Kidney glomerular epithelial cell (primary cell): ENCODE measurements around the gene NEURL2.
"Not testable (repeated sequence)": the region's sequence is repeated elsewhere in the genome, so short reads cannot be mapped to it uniquely, and the experiment has no call there.

ENCODE experiments used
- DNase-seq: peaks from one replicate; lab custom pipeline; 2025; lab: John Stamatoyannopoulos, UW

NEURL2 gene

GRCh38 chr20:45920462-45921336 is 29.7 kb upstream of the NEURL2 start:
- DNase-seq, result no peak

DNA sequence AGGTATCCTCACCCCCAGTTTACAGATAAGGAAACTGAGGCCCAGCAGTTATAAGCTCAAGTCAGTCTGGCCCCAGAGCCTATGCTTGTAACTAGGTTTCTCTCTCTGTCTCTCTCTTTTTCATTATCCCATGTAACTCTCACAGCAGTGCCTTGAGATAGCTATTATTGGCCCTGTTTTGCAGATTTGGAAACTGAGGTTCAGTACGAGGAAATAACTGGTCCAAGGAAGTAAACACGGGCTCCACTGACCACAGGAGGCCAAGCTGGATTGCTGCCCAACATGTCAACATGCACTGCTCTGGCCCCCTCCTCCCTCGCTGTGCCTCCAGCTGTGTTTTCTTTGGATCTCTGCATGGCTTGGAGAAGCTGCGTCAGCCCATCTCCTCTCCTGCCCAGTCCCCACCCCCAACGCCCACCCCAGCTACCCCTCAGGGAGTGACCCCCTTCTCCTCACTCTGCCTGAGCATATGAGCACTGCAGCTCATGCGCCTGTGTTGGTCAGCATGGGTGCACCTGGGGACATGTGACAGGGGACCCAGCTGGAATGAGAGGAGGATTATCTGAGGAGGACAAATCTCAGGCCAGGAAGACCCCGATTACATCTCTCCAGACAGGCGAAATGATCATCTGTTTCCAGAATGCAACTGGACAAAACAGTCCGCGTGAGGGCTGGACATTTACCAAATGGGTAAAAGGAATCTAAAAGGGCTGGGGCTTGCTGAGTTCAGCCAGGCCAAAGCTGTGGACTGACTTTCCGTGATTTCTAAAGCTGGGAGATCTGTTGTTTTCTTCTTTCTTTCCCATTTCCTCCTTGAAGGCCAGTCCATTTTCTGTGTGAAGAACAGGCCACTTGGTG is 28.8 kb upstream of the NEURL2 start:
- DNase-seq, result no peak

GRCh38 chr20:45918779-45919537 is 27.9 kb upstream of the NEURL2 start:
- DNase-seq, result no peak

GRCh38 chr20:45918182-45918737 is 27.3 kb upstream of the NEURL2 start:
- no peak for DNase-seq

- DNase-seq, result no peak
These were observed 26.8 kb upstream of the NEURL2 start for GRCh38 chr20:45917790-45918141.

DNA sequence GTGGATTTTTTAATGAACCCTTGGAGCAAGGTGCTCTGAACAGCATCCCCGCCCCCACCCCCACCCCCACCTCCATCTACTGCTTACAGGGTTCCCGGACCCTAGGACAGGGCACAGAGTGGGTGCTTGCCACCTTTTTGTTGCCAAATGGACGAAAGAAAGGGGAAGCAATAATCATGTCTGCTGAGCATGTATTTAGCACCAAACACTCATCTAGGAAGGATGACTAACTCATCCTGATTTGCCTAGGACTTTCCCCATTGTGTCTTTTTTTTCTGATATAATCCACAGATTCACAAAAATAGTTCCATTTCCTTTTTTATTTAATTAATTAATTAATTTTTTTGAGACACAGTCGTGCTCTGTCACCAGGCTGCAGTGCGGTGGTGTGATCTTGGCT is 22.1 kb upstream of the NEURL2 start:
- no peak for DNase-seq

GRCh38 chr20:45912344-45912682 is 21.3 kb upstream of the NEURL2 start:
- DNase-seq, result no peak

GRCh38 chr20:45911486-45912343 is 20.7 kb upstream of the NEURL2 start, which contains the start of gene PLTP:
PLTP (minus strand) TSS chr20:45912155; CDS start chr20:45911452, 703 bp downstream.
- peak; percentile 12 for DNase-seq

GRCh38 chr20:45910670-45911485 is 19.9 kb upstream of the NEURL2 start:
- peak; percentile 97 for DNase-seq

DNA sequence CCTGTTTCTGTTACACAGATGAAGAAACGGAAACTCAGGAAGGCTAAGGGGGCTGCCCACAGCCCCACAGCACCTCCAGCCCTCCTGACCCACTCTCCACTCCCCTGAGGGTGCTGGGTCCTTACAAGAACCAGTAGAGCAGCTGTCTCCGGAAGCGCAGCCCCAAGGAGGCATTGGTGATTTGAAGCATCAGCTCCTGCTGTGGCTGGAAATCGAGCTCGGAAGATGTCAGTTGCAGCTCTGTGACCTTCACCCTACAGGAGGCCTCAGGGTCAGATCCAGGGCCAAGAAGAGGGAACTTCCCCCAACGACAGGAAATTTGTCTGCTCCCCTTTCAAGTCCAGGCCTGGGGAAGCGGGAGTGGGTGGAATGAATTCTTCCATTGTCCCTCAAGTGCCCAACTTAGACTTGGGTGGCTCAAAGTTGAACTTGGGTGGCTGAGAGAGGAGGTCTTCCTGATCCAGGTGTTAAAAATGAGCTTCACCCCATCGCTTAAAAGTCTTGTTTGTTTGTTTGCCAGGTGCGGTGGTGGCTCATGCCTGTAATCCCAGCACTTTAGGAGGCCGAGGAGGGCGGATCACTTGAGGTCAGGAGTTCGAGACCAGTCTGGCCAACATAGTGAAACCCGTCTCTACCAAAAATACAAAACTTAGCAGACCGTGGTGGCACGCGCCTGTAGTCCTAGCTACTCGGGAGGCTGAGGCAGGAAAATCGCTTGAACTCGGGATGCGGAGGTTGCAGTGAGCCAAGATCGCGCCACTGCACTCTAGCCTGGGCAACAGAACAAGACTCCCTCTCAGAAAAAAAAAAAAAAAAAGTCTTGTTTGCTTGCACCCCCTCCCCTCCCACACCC is 19.0 kb upstream of the NEURL2 start:
- DNase-seq, result no peak

DNA sequence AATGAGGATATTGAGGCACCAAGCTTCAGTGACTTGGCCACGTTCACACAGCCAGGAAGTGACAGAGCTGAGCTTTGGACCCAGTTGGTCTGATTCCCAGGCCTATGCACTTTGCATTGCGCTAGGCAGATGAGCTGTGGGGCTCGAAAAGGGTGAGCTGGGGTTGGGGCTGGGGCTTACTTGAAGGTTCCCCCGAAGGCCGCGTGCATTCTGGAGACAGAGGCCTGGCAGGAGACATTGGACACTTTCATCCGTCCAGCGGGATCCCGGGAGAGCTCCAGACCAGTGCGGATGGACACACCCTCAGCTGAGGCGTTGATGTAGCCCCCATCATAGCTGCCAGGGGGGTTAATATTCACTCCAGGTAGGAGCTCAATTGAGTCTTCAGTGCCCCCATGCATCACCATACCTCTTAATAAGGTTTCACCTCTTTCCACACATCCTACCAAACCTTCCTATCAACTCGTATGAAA is 18.4 kb upstream of the NEURL2 start:
- no peak for DNase-seq

DNA sequence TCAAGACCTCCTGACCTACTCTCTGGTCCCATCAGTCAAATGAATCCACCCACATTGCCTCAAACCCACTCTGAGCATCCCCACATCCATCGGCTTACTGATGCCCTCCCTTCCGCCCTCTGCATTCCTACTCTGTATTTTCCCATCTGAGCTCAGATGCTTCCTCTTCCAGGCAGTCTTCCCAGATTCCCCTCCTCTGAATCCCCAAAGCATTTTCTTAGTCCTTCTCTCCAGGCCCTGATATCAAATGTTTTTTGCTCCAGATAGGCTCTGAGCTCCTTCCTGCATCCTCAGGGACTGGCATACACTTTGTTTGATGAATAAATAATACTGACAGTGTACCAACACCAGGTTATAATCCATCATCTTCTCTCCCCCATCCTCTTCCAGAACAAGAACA is 17.1 kb upstream of the NEURL2 start:
- no peak for DNase-seq

DNA sequence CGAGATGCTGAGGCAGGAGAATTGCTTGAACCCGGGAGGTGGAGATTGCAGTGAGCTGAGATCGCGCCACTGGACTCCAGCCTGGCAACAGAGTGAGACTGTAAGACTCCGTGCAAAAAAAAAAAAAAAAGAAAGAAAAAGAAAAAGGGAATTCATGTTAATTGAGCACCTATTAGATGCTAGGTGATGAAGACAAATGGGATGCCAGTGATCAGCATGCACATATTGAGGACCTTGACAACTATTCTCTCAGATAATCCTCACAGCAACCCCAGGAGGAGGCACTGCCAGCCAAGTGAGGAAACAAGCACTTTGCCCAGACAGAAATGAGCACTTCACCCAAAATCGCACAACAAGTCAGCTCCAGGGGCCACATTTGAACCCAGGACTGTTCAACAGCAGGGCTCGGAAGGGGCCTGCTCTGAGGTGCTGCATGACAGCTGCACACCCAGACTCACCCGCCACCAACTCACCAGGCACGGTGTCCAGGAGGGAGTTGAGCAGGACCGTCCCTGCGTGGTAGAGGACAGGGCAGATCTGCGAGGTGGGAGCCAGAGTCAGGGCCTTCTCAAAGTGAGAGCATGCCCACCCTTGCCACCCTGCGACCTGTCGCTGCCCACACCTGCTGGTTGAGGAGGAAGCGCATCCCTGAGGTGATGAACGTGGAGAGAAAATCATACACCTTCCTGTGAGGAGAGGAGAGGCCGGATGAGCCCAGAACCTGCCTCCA is 16.4 kb upstream of the NEURL2 start:
- DNase-seq, result no peak

DNA sequence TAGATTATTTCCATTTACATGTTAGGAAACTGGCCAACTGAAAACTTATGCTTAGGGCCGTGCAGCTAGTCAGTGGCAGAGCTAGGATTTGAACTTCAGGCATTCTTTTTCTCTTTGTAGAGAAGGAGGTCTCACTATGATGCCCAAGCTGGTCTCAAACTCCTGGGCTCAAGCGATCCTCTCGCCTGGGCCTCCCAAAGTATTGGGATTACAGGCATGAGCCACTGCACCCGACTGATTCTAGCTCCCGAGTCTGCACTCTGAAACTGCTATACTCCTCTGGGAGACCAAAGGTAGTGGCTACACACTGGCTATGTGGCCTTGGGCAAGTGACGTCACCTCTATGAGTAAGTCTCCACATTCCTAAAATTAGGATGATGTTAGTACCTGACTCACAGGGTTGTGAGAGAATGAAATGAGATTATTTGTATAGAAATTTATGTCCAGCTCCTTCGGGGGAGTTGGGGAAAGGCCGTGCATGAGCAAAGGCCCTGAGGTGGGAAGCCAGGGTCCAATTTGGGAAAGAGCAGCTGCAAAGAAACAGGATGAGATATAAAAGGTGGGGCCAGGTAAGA is 14.6 kb upstream of the NEURL2 start:
- DNase-seq, result no peak

DNA sequence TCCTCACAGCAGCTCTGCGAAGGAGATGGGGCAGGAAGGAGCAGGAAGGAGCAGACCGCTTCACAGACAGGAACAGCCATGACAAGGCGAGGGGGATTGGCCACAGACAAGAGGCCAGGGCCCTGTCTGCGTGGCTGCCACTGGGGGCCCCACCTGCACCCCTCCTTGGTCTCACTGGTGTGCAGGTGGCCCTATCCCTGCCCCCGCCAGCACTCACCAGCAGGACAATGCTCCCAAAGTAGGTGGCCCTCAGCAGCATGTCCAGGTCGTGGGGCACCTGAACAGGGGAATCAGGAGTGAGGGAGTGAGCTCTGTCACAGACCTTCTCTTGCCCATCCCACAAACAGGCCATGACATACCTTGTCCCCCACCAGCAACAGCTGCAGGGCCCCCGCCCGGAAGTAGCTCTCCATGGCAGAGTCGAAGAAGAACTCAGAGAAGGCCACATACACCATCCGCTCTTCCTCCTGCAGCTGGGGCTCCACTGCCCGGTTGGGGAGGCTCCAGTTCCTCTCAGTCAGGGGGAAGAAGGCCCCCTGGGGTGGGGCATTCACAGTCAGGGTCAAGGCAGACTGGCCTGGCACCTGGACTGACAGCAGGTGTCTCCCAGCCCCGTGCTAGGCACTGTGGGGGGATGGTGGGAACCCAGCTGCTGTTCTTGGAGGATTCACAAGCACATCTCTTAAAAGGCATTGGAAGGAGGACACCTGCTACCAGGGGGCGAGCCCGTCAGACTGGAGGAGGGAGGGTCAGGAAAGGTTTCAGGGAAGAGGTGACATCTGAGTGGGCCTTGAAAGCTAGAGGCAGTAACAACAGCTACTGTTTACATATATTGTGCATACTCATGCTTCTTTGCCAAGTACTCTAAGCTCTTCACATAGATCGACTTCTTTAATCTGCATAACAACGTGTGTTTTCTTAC is 13.8 kb upstream of the NEURL2 start:
- DNase-seq, result no peak

GRCh38 chr20:45902199-45902701 is 11.2 kb upstream of the NEURL2 start:
- no peak for DNase-seq

- not testable (repeated sequence) for DNase-seq
These were observed 10.3 kb upstream of the NEURL2 start for GRCh38 chr20:45901332-45901731.
